GM21515 (cell line): ENCODE data around the gene NR1I3.

Source experiments
- ATAC-seq: cut with Tn5 transposase; IDR thresholded peaks from one replicate; pipeline ENCODE4 v1.9.1; 2021; ENCODE audit not compliant: unreplicated experiment

The NR1I3 gene

DNA sequence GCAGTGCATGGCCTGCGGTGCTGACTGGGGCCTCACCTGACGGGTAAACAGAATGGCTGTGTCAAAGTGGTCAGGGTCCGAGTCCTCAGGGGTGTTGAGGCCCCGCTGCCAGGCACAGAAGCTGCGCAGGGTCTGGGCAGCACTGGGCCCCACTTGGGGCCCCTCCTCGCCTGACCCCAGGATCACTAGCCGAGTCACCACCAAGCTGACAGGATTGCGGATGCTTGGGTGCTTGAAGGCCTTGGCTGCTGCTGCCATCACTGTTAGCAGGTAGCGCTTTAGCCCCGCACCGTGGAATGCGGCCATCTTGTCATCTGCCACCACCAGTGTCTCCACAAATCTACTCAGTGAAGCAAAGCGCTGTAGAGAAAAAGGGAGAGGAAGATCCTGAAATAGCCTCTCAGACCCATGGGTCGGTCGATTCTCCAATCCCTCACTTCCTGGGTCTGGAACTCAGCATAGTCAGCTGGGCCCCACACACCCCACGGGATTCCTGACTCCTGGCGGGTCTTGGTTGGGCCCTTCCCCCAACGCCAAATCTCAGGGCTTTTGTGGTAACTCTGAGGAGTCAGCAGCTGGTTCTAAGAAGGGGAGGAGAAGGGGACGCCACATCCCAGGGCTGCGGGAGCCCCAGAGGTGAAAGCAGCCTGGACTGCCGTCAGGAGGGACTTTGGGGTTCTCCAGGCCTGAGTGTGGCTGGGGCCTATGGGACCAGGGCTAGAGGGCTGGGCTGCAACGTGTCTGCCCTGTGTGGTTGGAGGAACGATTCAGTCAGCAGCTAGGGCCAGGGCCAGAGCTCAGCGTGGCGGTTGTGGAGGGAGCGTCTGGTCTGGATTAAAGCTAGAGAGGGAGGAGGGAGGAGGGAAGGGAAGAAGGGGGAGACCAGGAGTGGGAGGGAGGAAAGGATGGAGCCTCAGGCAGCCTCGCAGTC is 41.2 kb downstream of the NR1I3 start:
- no peak for ATAC-seq

DNA sequence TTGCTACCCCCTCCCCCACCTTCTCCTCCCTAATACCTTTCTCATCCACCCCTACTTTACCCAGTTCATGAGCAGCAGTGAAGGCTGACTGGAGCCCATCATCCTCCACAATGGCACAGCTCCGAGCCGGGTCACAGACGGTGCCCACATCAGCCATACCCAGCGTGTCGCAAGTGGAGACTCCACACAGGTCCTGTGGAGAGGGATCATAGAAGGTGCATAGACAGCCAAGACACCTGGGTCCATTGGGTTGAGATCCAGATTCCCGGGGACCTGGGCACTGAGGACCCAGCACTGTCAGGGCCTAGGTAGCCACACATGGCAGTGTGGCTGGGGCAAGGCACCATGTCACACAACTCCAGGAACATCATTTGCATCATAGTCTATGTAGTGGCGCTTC is 41.9 kb downstream of the NR1I3 start:
- ATAC-seq = no peak

DNA sequence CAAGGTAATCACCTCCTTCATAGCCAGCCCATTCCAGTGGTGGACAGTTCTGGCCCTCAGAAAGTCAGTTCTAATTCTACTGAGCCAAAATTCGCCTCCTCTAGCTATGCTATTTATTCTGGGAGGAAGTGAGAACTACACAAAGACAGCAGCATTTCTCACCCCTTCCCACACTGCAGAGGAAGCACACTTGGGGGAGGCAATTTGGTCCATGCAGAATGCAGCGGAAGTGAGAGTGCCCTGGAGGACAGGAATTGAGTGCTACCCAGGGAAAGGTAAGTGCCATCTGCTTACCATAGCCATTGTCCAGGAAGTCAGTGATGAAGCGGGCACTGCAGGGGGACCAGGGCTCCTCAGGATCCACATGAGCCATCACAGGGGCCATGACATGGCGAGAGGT is 42.8 kb downstream of the NR1I3 start:
- peak; percentile 57 for ATAC-seq

DNA sequence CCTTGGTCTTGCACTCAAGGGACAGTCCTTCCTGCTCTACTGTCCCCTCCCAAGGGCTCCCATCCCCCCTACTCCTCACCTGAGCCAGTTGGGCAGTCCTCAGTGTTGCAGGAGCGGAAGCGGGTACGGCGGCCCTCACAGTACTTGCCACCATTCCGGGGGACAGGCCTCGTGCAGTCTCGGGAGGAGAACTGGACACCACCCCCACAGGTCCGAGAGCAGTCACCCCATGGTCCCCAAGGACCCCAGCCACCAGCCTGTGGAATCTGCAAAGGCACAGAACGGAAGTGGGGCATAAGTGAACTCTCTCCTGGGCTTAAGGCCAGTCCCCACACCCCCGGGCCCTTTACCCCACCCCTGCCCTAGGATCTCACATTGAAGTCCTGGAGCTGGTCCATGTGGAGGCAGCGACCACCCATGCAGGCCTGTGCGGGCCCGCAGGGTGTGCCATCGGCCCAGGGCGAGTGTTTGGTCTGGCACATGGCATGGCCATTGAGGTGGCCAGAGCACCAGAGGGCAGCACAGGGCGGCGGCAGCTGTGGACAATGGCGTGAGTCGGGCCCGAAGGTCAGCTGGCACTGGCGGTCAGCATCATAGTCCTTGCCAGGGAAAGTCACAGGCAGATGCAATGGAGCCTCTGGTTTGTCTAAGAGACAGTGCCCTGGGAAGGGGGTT is 44.3 kb downstream of the NR1I3 start:
- no peak for ATAC-seq

DNA sequence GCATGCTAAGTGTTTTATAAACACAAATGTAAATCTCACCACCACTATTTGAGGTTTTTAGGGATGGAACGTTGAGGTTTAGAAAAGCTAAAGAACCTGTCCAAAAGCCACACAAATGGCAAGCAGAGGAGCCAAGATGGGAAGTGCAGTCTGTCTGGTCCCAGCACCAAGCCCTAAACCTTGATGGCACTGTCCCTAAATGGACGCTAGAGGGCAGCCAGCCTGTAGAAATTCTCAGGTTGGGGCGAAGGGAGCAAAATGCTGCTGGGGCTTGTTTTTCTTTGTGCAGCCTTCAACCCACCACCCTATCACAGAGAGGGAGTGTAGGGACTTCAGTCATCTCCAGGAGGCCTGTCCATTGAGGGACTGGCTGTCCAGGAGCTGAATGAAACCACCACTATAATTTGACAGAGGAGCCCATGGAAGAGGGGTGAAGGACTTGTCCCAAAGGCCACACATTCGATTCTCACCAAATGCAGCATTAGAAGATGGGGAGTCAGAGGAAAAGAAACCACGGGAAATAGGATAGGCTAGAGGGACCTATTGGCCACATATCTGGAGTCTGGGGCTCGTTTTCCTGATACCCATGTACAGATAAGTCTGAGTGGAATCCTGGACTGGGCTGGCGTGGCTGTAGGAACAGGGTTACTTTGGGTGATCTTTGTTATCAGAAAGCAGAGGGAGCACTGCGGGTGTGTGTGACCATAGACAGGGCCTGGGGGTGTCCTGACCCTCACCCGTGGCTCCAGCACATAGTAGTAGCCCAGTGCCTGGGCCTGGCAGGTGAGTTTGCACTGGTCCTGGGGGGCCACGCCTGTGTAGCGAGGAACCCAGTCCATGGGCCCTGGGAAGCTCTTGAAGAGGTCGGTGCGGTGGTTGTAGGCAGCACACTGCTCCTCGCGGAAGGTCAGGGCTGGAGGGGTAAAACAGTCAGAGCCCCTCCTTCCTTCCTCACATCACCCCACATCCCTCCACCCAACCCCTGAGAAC is 45.2 kb downstream of the NR1I3 start:
- ATAC-seq = no peak

DNA sequence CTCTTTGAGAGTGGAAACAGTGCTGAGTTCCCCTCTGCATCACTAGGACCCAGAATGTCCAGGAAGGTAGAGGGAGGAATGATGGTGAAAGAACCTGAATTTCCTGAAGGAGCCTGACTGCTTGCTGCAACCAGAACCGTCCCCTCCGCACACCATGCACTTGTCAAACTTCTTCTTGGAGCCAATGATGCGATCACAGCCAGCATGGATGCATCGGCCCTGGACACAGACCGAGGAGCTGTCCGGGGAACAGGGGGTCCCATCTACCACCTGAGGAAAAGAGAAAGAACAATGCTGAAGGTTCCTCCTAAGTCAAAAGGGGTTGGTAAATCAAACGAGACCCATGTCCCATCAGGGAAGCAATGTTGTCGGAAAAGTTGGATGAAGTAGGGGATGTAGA is 46.0 kb downstream of the NR1I3 start:
- ATAC-seq = no peak

DNA sequence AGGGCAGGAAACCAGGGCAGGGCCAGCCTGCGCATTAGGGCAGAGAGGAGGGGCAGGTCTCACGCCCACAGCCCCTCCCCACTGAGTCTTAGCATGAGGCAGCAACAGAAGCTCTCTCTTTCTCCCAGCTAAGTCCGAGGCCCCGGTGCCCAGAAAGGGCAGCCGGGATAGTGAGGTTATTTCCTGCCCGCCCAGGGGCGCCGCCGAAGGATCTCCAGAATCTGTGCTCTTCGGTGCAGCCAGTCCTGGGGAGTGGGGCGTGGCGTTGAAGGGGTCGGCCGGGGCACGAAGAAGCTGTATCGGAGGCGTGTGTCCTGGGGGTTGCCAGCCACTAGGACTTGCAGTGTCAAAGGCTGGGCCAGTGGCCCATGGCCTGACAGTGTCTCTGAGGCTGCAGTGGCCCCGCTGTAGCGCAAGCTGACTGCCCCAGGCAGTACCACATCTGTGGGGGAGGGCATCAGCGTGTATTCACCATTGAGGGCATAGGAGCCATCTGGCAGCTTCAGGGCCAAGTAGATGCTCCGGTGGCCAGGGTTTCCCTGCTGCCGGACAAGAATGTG is 47.0 kb downstream of the NR1I3 start:
- no peak for ATAC-seq

DNA sequence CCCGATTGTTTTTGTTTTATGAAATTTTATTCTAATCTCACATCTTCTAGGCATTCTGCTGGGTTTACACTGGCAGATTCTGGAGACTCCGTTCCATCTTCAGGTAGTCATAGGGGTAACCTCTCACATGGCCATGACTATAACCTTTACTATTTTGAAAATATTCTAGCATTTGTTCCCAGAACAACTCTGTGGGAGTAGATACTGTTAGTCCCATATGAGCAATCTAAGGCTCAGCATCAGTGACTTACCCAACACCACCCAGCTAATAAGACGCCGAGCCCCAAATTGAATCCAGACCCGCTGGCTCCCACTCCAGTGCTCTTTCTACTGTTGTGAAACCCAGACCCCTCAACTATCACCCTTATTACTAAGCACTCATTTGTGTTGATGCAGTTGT is 49.0 kb downstream of the NR1I3 start:
- ATAC-seq = no peak

DNA sequence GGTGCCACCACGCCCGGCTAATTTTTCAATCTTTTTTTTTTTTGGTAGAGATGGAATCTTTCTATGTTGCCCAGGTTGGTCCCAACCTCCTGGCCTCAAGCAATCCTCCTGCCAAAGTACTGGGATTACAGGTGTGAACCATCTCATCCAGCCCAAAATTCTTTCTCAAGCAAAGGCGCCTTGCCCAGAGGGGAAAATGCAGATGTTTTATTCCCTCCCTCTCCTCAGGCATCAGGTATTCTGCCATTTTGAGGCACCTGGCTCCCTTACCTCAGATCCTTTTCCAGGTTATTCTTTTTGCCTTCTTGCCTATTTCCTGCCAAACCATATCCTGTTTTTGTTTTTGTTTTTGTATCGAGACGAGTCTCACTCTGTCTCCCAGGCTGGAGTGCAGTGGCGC is 49.6 kb downstream of the NR1I3 start:
- ATAC-seq = no peak

DNA sequence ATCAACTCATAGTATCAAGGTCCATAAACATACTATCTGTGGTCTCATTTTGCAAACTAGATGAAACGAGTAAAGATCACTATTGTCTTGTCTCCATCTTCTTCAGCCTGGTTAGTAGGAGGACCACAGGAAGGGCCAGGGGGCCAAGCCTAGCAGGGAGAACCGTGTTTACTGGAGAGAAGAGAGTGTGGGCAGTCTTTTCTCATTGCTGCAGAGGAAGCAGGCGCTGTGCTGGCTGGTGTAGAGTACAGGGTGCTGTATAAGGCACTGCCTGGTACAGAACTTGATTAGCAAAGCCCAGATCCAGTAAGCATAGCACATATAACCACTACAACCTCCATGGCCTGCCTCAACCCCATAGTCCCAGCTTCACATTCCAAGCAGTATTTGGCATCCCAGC is 50.7 kb downstream of the NR1I3 start:
- ATAC-seq = no peak

DNA sequence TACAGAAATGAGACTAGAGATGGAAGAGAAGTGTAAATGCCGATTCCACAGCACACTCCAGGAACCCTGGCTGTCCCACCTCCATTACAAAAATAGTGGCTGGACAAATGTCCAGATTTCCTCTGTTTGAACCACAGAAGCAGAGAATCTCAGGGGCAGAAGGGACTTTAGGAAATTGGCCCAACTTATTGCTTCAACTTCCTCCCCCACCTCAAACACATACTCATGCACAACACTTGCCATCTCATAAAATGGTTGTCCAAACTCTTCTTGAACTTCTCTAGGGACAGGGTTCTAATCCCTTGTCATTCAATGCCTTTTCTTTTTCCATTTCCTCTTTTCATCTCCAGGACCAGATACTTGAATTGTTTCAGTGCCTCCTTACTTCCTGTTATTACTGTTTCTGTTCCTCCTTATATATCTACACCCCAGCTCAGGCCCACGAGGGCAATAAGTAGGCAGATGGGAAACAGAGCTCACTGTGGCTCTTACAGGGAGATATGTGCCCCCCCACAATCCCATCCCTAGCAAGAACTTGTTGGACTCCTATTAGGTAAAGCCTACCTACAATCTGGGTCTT is 52.2 kb downstream of the NR1I3 start:
- peak; percentile 23 for ATAC-seq

DNA sequence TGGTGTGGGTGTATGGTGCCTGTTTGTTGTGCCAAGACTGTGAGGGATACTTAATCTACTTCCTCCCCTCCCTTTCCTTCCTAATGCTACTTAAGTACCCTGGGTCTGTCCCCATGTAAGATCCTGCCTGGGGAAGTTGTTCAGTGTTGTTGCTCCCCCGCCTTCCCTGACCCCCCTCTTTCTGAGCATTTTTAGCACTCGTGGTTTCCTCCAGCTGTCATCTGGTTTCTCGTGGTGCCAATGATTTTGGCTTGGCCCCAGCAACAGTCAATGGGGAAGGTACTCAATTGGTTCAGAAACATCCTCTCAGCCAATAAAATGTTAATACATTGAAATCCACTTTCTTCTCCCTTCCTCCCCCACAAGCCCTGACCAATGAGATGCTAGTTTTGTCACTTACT is 52.7 kb downstream of the NR1I3 start:
- ATAC-seq = peak; percentile 60

DNA sequence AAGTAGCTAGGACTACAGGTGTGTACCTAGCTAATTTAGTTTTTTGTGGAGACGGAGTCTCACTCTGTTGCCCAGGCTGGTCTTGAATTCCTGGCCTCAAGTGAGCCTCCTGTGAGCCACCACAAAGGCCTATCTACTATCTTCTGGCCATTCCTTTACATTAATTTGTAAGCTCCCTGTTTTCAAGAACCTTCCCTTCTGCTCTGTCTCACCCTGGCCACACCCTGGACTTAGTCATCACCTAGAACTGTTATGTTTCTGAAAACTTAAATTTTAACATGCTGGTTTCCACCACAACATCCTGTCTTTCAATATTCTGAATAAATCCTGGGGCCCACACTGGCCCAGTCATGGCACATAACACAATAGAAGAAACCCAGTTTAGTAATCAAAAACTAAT is 55.8 kb downstream of the NR1I3 start:
- peak; percentile 38 for ATAC-seq

DNA sequence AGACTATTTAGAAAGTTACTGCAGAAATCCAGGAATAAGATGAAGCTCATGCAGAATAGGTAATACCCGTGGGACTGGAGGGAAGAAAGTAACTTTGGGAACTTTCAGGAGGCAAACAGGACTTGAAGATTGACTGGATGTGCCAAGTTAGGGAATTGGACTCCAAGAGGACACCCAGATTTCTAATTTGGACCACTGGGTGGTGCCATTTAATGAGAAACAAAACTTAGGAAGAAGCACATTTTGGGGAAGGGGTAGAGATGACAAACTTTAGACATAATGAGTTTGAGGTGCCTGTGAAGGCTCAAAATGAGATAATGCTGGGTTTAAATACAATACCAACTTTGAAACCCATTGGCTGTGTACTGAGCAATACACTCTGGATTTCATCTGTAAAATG is 57.4 kb downstream of the NR1I3 start:
- ATAC-seq = no peak

DNA sequence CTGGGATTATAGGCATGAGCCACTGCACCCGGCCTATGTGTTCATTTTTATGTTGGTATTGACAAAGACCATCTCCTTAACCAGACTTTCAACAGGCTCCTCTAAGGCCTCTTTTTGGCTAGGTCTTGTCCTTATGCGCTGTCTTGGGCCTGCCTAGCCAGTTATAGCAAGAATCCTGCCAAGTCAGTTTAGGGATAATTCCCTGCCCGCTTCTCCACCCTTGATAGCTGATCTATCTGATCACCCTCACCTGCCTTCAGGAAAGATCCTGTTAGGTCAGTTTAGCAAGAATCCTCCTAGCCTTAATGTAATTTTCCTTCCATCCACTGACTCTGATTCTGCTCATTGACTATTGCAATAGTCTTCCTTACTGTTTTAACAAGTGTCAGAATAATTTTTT is 58.3 kb downstream of the NR1I3 start:
- ATAC-seq = no peak
